ENCODE measurements around the gene FBXL4.
A peak's percentile ranks its signal among the peaks of the same experiment; 100 is the strongest.

The FBXL4 gene

DNA sequence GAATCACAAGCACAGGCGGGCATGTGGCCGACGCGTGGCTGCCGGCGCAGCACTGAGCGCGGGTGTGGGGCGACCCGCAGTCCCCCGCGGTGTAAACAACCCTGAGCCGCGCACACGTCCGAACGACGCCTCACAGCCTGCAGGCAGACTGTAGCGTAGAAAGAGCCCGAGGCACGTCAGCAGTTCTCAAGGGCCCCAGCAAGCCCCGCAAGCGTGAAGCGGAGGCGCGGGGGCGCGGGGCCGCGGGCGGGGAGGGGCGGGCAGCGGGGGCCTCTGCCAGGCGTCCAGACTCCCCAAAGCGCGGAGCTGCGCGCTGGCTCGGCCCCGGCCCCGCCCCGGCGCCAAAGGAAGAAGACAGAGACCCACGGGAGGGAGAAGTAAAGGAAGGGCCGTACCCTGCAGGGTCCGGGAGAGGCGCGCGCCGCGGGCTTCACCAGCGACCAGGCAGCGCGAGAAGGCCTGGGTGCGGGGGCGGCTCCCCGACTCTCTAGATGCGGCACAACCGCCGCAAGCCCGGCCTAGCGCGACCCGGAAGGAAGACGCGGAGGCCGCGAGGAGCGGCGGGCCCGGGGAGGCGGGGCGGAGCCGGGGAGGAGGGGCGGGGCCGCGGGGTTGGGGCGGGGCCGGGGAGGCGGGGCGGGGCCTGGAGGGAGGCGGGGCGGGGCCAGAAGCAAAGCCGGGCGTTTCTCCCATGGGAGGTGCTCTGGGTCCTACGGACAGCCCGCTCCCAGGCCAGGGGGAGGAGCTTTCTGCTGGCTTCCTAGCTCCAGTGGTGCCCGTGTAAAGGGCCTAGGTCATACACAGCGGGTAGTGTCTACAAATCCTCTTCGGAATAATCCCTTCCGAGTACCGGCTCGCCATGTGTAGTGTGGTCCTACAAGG lies at the start of gene FBXL4:
Gene FBXL4 (minus strand): TSS at position 536 of the 882 bp plus-strand sequence. CDS start 20,958 bp downstream, outside the sequence.
- peaks cover 23% of the 10 kb centered on the region for H3K36me3 Mint-ChIP-seq (ENCODE audit: low read depth)
- H3K9me3 Mint-ChIP-seq, result no peaks in the 10 kb centered on the region
- H3K27me3 Mint-ChIP-seq, result peaks cover 14% of the 10 kb centered on the region
- H3K4me3 Mint-ChIP-seq, result peak within 1 kb of the TSS; percentile 91
- H3K4me1 Mint-ChIP-seq (ENCODE audit: low read depth), result peaks cover 34% of the 10 kb centered on the region
- peak within 1 kb of the TSS; percentile 94 for H3K27ac Mint-ChIP-seq

DNA sequence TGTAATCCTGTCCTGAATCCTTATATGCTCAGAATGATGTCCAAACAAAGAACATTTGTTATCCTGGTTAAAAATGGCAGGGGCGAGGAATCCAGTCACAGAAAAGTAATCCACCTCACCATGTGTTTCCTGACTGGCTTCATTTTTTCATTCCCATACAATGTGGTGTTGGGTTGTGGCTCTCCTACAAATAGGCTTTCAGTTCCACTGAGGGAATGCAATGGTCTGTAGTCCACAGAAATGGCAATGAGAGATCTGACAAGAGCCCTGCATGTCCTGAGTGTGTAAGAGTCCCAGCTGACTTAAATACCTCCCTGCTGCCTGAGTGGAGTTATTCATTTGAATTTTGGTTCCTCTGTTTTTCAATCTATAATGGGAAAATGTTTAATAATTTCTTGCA lies 47.4 kb upstream of the FBXL4 start:
- Mint-ChIP-seq H3K9me3 (no peaks in the 10 kb centered on the region), H3K4me3 (no peak overlapping the region), H3K36me3 (ENCODE audit: low read depth) (no peaks in the 10 kb centered on the region), H3K27ac (no peak overlapping the region), H3K27me3 (peaks cover 31% of the 10 kb centered on the region), H3K4me1 (ENCODE audit: low read depth) (no peaks in the 10 kb centered on the region)

GRCh38 chr6:98992535-98992934 lies 44.8 kb upstream of the FBXL4 start:
- Mint-ChIP-seq H3K9me3 (no peaks in the 10 kb centered on the region), H3K4me3 (no peak overlapping the region)

GRCh38 chr6:98986071-98986615 lies 38.4 kb upstream of the FBXL4 start:
- Mint-ChIP-seq H3K4me3 (no peak overlapping the region), H3K27me3 (peaks cover 25% of the 10 kb centered on the region), H3K27ac (no peak overlapping the region), H3K4me1 (ENCODE audit: low read depth) (no peaks in the 10 kb centered on the region), H3K36me3 (ENCODE audit: low read depth) (no peaks in the 10 kb centered on the region), H3K9me3 (no peaks in the 10 kb centered on the region)

More at GRCh38 chr6:98992535-98992934, 44.8 kb upstream of the FBXL4 start:
- no peaks in the 10 kb centered on the region for H3K4me1 Mint-ChIP-seq (ENCODE audit: low read depth)
- peaks cover 42% of the 10 kb centered on the region for H3K27me3 Mint-ChIP-seq
- H3K27ac Mint-ChIP-seq, result no peak overlapping the region
- H3K36me3 Mint-ChIP-seq (ENCODE audit: low read depth), result no peaks in the 10 kb centered on the region

GRCh38 chr6:98985391-98985790 lies 37.6 kb upstream of the FBXL4 start:
- Mint-ChIP-seq H3K27me3 (peaks cover 25% of the 10 kb centered on the region), H3K4me1 (ENCODE audit: low read depth) (no peaks in the 10 kb centered on the region), H3K4me3 (no peak overlapping the region), H3K9me3 (no peaks in the 10 kb centered on the region), H3K36me3 (ENCODE audit: low read depth) (no peaks in the 10 kb centered on the region), H3K27ac (no peak overlapping the region)

DNA sequence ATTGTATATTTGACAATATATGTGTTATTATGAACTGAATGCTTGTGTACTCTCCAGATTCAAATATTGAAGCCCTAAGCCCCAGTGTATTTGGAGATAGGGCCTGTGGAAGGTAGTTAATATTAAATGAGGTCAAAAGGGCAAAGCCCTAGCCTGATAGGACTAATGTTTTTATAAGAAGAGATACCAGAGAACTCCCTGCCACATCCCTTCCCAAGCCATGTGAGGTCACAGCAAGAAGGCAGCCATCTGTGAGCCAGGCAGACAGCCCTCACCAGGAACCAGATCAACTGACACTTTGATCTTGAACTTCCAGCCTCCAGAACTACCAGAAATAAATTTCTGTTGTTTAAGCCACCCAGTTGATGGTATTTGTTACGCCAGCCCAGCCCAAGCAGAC lies 36.4 kb upstream of the FBXL4 start:
- H3K4me3 Mint-ChIP-seq, result no peak overlapping the region
- no peaks in the 10 kb centered on the region for H3K9me3 Mint-ChIP-seq
- no peaks in the 10 kb centered on the region for H3K4me1 Mint-ChIP-seq (ENCODE audit: low read depth)
- H3K27me3 Mint-ChIP-seq, result peaks cover 25% of the 10 kb centered on the region
- H3K36me3 Mint-ChIP-seq (ENCODE audit: low read depth), result no peaks in the 10 kb centered on the region
- no peak overlapping the region for H3K27ac Mint-ChIP-seq

- peaks cover 7% of the 10 kb centered on the region for H3K27me3 Mint-ChIP-seq
- H3K4me3 Mint-ChIP-seq, result no peak overlapping the region
- no peaks in the 10 kb centered on the region for H3K4me1 Mint-ChIP-seq (ENCODE audit: low read depth)
- no peak overlapping the region for H3K27ac Mint-ChIP-seq
- H3K9me3 Mint-ChIP-seq, result no peaks in the 10 kb centered on the region
- no peaks in the 10 kb centered on the region for H3K36me3 Mint-ChIP-seq (ENCODE audit: low read depth)
Measured at GRCh38 chr6:98981473-98981872, 33.7 kb upstream of the FBXL4 start.

DNA sequence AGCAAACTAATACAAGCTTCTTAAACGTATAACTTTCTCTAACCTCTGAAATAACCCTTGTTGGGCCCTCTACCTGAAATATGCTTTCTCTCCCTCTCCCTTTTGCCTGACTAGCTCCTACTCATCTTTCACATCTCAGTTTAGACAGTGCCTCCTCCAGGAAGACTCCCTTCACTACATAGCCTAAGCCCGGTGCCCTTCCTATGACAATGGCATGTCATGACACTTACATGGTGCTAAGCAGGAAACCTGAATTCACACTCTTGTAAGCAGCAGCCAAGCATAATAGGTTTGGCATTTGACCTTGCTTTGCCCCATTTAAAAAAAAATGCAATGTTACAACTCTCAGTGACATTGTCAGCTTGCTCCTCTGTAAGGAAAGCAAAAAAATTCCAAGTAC lies 33.1 kb upstream of the FBXL4 start:
- no peaks in the 10 kb centered on the region for H3K36me3 Mint-ChIP-seq (ENCODE audit: low read depth)
- no peaks in the 10 kb centered on the region for H3K4me1 Mint-ChIP-seq (ENCODE audit: low read depth)
- H3K9me3 Mint-ChIP-seq, result no peaks in the 10 kb centered on the region
- H3K27me3 Mint-ChIP-seq, result peaks cover 5% of the 10 kb centered on the region
- H3K27ac Mint-ChIP-seq, result no peak overlapping the region
- no peak overlapping the region for H3K4me3 Mint-ChIP-seq

DNA sequence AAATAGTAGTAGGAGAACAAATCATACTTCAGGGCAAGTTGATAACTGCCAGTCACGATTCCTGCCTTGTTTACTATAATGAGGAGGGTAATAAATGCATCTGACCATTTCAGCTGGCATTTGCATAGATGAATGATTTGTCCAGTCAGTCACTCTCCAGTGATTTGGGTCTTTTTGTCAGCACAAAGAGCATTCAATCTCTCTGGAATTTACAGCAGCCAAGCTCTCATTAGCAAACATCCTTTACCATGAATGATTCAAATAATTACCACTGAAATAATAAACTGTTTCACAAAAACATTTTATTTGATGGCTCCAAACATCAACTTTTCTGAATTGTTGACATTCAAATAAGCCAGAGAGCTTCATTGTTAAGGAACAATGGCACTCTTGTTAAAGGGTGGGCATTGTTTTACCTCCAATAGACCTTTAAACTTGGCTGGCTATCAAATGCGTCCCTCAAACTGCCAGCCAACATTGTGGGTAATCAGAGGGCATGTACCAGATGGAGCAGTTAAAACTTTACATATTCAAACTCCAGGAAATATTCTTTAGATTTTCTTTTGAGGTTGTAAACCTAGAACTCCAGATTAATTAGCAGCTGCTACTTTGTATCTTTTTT lies 30.0 kb upstream of the FBXL4 start:
- Mint-ChIP-seq H3K9me3 (no peaks in the 10 kb centered on the region), H3K4me3 (no peak overlapping the region), H3K36me3 (ENCODE audit: low read depth) (no peaks in the 10 kb centered on the region), H3K4me1 (ENCODE audit: low read depth) (no peaks in the 10 kb centered on the region), H3K27me3 (peaks cover 3% of the 10 kb centered on the region), H3K27ac (no peak overlapping the region)

DNA sequence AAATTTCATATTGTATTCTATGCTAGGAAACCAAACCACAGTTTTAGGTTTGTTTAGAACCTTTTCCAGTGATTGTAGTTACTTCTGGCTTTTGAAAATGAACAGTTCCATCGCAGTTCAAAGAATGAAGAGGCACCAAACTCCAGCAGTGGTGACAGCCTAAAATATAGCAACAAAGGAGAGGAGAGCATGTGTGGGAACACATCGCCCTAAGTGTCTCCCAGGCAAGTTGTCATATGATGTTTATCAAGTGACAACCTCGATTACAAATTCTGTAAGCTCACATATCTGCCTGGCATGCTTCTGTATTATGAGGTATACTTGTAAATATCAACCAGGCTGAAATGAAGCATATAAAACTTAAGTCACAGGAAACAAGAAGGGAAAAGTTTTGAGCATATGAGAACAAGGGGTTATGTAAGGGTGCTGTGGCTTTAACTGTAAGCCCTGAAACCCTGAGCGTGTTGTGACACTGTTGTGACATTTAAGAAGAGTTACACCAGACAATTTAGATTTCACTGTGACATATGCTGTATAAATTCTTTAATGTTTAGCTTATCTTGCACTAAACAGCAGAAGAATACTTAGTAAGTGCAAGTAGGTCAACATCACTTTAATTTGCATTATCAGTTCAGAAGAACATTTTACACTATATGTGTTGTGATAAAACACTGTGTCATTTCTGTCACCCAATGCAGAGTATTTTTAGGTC lies 29.1 kb upstream of the FBXL4 start:
- Mint-ChIP-seq H3K27ac (no peak overlapping the region), H3K36me3 (ENCODE audit: low read depth) (no peaks in the 10 kb centered on the region), H3K27me3 (peaks cover 3% of the 10 kb centered on the region), H3K4me1 (ENCODE audit: low read depth) (no peaks in the 10 kb centered on the region), H3K4me3 (no peak overlapping the region), H3K9me3 (no peaks in the 10 kb centered on the region)

GRCh38 chr6:98975421-98975820 lies 27.7 kb upstream of the FBXL4 start:
- Mint-ChIP-seq H3K36me3 (ENCODE audit: low read depth) (no peaks in the 10 kb centered on the region), H3K4me3 (no peak overlapping the region), H3K27ac (no peak overlapping the region), H3K4me1 (ENCODE audit: low read depth) (no peaks in the 10 kb centered on the region), H3K9me3 (no peaks in the 10 kb centered on the region), H3K27me3 (peaks cover 3% of the 10 kb centered on the region)

DNA sequence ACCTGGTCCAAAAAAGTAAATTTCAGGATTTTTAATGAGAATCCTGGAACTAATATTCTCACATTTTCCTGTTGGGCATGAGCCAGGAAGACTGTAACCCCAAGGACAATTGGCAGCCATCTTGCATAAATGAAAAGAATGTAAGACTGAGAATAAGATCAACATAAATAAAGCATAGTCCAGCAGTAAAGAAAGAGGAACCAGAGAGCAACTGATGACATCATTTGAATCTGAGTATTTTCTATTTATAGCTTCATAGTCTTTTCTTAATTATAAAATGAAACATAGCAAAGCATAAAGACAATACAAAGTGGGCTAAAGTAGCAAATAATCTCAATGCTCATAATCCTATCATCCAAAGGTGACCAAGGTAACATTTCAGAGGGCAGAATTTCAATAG lies 26.6 kb upstream of the FBXL4 start:
- Mint-ChIP-seq H3K4me3 (no peak overlapping the region), H3K9me3 (no peaks in the 10 kb centered on the region), H3K27me3 (peaks cover 3% of the 10 kb centered on the region)

GRCh38 chr6:98973571-98973970 lies 25.8 kb upstream of the FBXL4 start:
- Mint-ChIP-seq H3K27me3 (peaks cover 3% of the 10 kb centered on the region), H3K36me3 (ENCODE audit: low read depth) (no peaks in the 10 kb centered on the region)

More for the DNA sequence above, 26.6 kb upstream of the FBXL4 start:
- Mint-ChIP-seq H3K36me3 (ENCODE audit: low read depth) (no peaks in the 10 kb centered on the region), H3K27ac (no peak overlapping the region), H3K4me1 (ENCODE audit: low read depth) (no peaks in the 10 kb centered on the region)

GRCh38 chr6:98971303-98971702 lies 23.6 kb upstream of the FBXL4 start:
- Mint-ChIP-seq H3K4me1 (ENCODE audit: low read depth) (no peaks in the 10 kb centered on the region), H3K4me3 (no peak overlapping the region), H3K27ac (no peak overlapping the region), H3K27me3 (peaks cover 3% of the 10 kb centered on the region), H3K36me3 (ENCODE audit: low read depth) (no peaks in the 10 kb centered on the region), H3K9me3 (peaks cover 5% of the 10 kb centered on the region)

More at GRCh38 chr6:98973571-98973970, 25.8 kb upstream of the FBXL4 start:
- Mint-ChIP-seq H3K9me3 (peaks cover 5% of the 10 kb centered on the region), H3K4me1 (ENCODE audit: low read depth) (no peaks in the 10 kb centered on the region), H3K27ac (no peak overlapping the region), H3K4me3 (no peak overlapping the region)

- Mint-ChIP-seq H3K9me3 (peaks cover 5% of the 10 kb centered on the region), H3K27ac (no peak overlapping the region), H3K36me3 (ENCODE audit: low read depth) (no peaks in the 10 kb centered on the region), H3K4me1 (ENCODE audit: low read depth) (no peaks in the 10 kb centered on the region), H3K27me3 (peaks cover under 1% of the 10 kb centered on the region), H3K4me3 (no peak overlapping the region)
Measured at GRCh38 chr6:98970469-98970868, 22.7 kb upstream of the FBXL4 start.
